Caco-2 (cell line): ENCODE results near the gene PICK1. TPM values are rescaled to one million over a fixed set of nuclear protein-coding genes. Genes with fewer than 3 reads are reported as not detected.

Experiments used
- BruUV-seq: library from RNA; stranded (reverse); fragments of 400-500 nt; replicated peaks from 2 replicates; lab custom pipeline; 2021; lab: Mats Ljungman, UMichigan
- CTCF ChIA-PET: fragments of 300-600 bp; sonication (Branson Sonifier 250); formaldehyde crosslinking; loops from one replicate; lab custom pipeline; 2022; ENCODE audit warnings: antibody characterized with exemption; lab: Charles Lee
- POLR2A ChIA-PET: fragments of 300-600 bp; sonication (Branson Sonifier 250); formaldehyde crosslinking; loops from one replicate; lab custom pipeline; 2022; ENCODE audit warnings: antibody characterized with exemption; lab: Charles Lee
- DNase-seq, 2 experiments: peaks; one replicate each; pipeline versions ENCODE4 v3.0.0 to v3.0.0-alpha.2; 2020 to 2022
- H3K27me3 ChIP-seq: replicated peaks from 2 replicates; pipeline ENCODE4 v1.6.0; 2011; ENCODE audit warnings: low read length; ENCODE audit not compliant: control insufficient read depth, insufficient read depth
- H3K36me3 ChIP-seq: 2 replicates; pipeline ENCODE4 v1.5.1; 2011; ENCODE audit warnings: low read length; ENCODE audit not compliant: control insufficient read depth, insufficient read depth
- H3K4me1 ChIP-seq: fragments of 250-450 bp; sonication (Bioruptor Pico); 2 replicates; pipeline ENCODE4 v1.5.1; 2020; ENCODE audit warnings: mild to moderate bottlenecking
- H3K4me3 ChIP-seq: 2 replicates; pipeline ENCODE4 v1.5.1; 2011; ENCODE audit warnings: low read depth, mild to moderate bottlenecking, control low read depth, low read length
- H3K9me3 ChIP-seq: fragments of 250-450 bp; sonication (Bioruptor Pico); 2 replicates; pipeline ENCODE4 v1.5.1; 2020; ENCODE audit warnings: mild to moderate bottlenecking, moderate library complexity
- H3K27ac Mint-ChIP-seq: one replicate; pipeline ENCODE4 v1.8.0; 2022; ENCODE audit warnings: mixed read lengths; ENCODE audit not compliant: unreplicated experiment
- H3K27me3 Mint-ChIP-seq: one replicate; pipeline ENCODE4 v1.8.0; 2022; ENCODE audit warnings: mixed read lengths; ENCODE audit not compliant: insufficient read depth, unreplicated experiment
- H3K36me3 Mint-ChIP-seq: one replicate; pipeline ENCODE4 v1.8.0; 2022; ENCODE audit warnings: mild to moderate bottlenecking, mixed read lengths; ENCODE audit not compliant: insufficient read depth, unreplicated experiment
- H3K4me1 Mint-ChIP-seq: one replicate; pipeline ENCODE4 v1.8.0; 2022; ENCODE audit warnings: low read depth, mixed read lengths; ENCODE audit not compliant: unreplicated experiment
- H3K4me3 Mint-ChIP-seq: one replicate; pipeline ENCODE4 v1.8.0; 2022; ENCODE audit warnings: mild to moderate bottlenecking, moderate library complexity, mixed read lengths; ENCODE audit not compliant: unreplicated experiment
- H3K9me3 Mint-ChIP-seq: one replicate; pipeline ENCODE4 v1.8.0; 2022; ENCODE audit warnings: mixed read lengths; ENCODE audit not compliant: unreplicated experiment
- CTCF ChIP-seq, 2 experiments: fragments of 200-600 bp in 1 of 2; IDR thresholded peaks; 1 replicate in 1 of 2; 2 replicates in 1 of 2; pipeline versions ENCODE4 v1.5.1 to v1.8.0; 2011 to 2022; ENCODE audit warnings: antibody characterized with exemption in 1 of 2, control low read depth in 1 of 2, inconsistent platforms in 1 of 2, low read depth in 1 of 2, low read length in 1 of 2, mild to moderate bottlenecking in 1 of 2, moderate library complexity in 1 of 2; ENCODE audit not compliant: insufficient read depth in 1 of 2, severe bottlenecking in 1 of 2, unreplicated experiment in 1 of 2
- intact Hi-C: fragments of 100-400 bp; cut with micrococcal nuclease; formaldehyde crosslinking; loops from one replicate; pipeline ENCODE4 v1.10.0; 2022; ENCODE audit not compliant: unreplicated experiment
- total RNA-seq: library from RNA; stranded (reverse); gene quantifications from 2 replicates; pipeline ENCODE4 v1.2.3, GENCODE V29; 2022

Gene PICK1
- total RNA-seq, 1 experiment from 2014 or later = 41.1 TPM

GRCh38 chr22:38079804-38080203, 22.6 kb downstream of the PICK1 start:
- DNase-seq = no peak
- Mint-ChIP-seq H3K27me3 (no peaks in the 10 kb centered on the region), H3K9me3 (no peaks in the 10 kb centered on the region), H3K4me3 (no peak overlapping the region), H3K36me3 (peaks cover 6% of the 10 kb centered on the region), H3K4me1 (peaks cover 4% of the 10 kb centered on the region), H3K27ac (no peak overlapping the region)
- BruUV-seq = no TSS peak
- TF ChIP-seq CTCF (IDR thresholded peaks at IDR 0.05; ENCODE audit: insufficient read depth in 1 of 2, low read depth in 1 of 2, low read length in 1 of 2, severe bottlenecking in 1 of 2, unreplicated experiment in 1 of 2) = no peak
- CTCF ChIA-PET = no interaction called here
- H3K9me3 ChIP-seq = no peaks in the 10 kb centered on the region
- H3K4me3 ChIP-seq = no peak overlapping the region
- H3K36me3 ChIP-seq = no peaks in the 10 kb centered on the region
- peaks cover 3% of the 10 kb centered on the region; the same call in 1 of the 2 replicates for H3K4me1 ChIP-seq
- H3K27me3 ChIP-seq = no peaks in the 10 kb centered on the region
- intact Hi-C loops = no loop called here
- POLR2A ChIA-PET = no interaction called here

- ChIA-PET POLR2A (no interaction called here), CTCF (no interaction called here)
- Histone ChIP-seq H3K36me3 (no peaks in the 10 kb centered on the region), H3K9me3 (no peaks in the 10 kb centered on the region), H3K4me3 (no peak overlapping the region), H3K27me3 (no peaks in the 10 kb centered on the region), H3K4me1 (peaks cover 3% of the 10 kb centered on the region; the same call in 1 of the 2 replicates)
- no peak for DNase-seq
- Mint-ChIP-seq H3K4me1 (peaks cover 6% of the 10 kb centered on the region), H3K27me3 (no peaks in the 10 kb centered on the region), H3K4me3 (no peak overlapping the region), H3K36me3 (peaks cover 8% of the 10 kb centered on the region), H3K9me3 (no peaks in the 10 kb centered on the region), H3K27ac (no peak overlapping the region)
- intact Hi-C loops = no loop called here
- no peak for TF ChIP-seq CTCF (IDR thresholded peaks at IDR 0.05; ENCODE audit: insufficient read depth in 1 of 2, low read depth in 1 of 2, low read length in 1 of 2, severe bottlenecking in 1 of 2, unreplicated experiment in 1 of 2)
- no TSS peak for BruUV-seq
Measured at GRCh38 chr22:38080474-38080849, 23.3 kb downstream of the PICK1 start.

DNA sequence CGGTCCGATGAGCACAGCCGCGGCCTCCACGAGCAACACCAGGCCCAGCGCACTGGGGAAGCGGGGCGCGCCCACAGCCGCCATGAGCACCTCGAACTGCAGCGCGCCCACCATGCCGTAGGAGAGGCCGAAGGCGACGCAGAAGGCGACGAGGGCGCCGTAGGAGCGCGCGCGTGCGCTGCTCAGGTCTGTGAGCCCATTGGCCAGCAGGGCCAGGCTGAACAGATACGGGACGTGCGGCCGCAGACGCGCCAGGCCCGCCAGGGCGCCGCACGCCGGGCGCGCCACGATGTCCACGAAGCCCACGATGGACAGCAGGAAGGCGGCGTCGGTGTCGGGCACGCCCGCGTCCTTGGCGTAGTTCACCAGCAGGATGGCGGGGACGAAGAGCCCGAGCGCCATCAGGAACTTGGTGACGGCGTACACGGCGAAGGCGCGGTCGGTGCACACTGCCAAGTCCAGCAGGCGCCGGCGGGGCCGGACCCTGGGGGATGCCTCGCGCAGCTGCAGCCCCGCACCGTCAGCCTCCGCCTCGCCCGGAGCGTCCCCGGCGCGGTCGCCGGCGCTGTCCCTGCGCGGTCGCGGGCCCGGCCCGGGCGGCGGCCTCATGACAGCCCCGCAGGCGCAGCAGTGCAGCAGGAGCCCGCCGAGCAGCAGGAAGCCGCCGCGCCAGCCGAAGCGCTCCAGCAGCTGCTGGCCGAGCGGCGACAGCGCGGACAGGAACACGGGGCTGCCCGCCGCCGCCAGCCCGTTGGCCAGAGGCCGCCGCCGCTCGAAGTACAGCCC, 23.8 kb downstream of the PICK1 start:
- no peaks in the 10 kb centered on the region for H3K9me3 Mint-ChIP-seq
- H3K4me1 Mint-ChIP-seq = peaks cover 6% of the 10 kb centered on the region
- TF ChIP-seq CTCF (IDR thresholded peaks at IDR 0.05; ENCODE audit: insufficient read depth in 1 of 2, low read depth in 1 of 2, low read length in 1 of 2, severe bottlenecking in 1 of 2, unreplicated experiment in 1 of 2) = no peak
- no peaks in the 10 kb centered on the region for H3K36me3 ChIP-seq
- no peak overlapping the region for H3K27ac Mint-ChIP-seq
- BruUV-seq = no TSS peak
- DNase-seq = no peak
- POLR2A ChIA-PET = no interaction called here
- H3K4me1 ChIP-seq = peaks cover 3% of the 10 kb centered on the region; the same call in 1 of the 2 replicates
- CTCF ChIA-PET = no interaction called here
- no peaks in the 10 kb centered on the region for H3K27me3 ChIP-seq
- H3K4me3 ChIP-seq = no peak overlapping the region
- H3K4me3 Mint-ChIP-seq = no peak overlapping the region
- H3K27me3 Mint-ChIP-seq = no peaks in the 10 kb centered on the region
- intact Hi-C loops = no loop called here
- no peaks in the 10 kb centered on the region for H3K9me3 ChIP-seq
- peaks cover 8% of the 10 kb centered on the region for H3K36me3 Mint-ChIP-seq
